HT1080 (cell line): Measurements from ENCODE around the gene PMM2. TPM values are rescaled to one million over a fixed set of nuclear protein-coding genes. Genes with fewer than 3 reads are reported as not detected.
A peak's percentile ranks its signal among the peaks of the same experiment; 100 is the strongest.

Source experiments
- DNase-seq: peaks from one replicate; pipeline ENCODE4 v3.0.0-alpha.2; 2015; ENCODE audit warnings: low read depth
- total RNA-seq: library from RNA; depleted of rRNA; stranded (reverse); fragments of >200 nt; shearing (Covaris generic); gene quantifications from 2 replicates; pipeline ENCODE4 v1.2.3, GENCODE V29; 2014

The PMM2 gene
- total RNA-seq, 1 experiment from 2014 or later: 61.5 TPM

GRCh38 chr16:8850279-8850885, 52.7 kb downstream of the PMM2 start:
- peak; percentile 96 for DNase-seq

GRCh38 chr16:8851761-8852403, 54.2 kb downstream of the PMM2 start:
- no peak for DNase-seq

GRCh38 chr16:8852534-8852933, 54.9 kb downstream of the PMM2 start:
- peak; percentile 37 for DNase-seq

GRCh38 chr16:8853150-8853549, 55.5 kb downstream of the PMM2 start:
- DNase-seq: no peak

- no peak for DNase-seq
Measured at GRCh38 chr16:8853611-8854010, 56.0 kb downstream of the PMM2 start.

- no peak for DNase-seq
Measured at GRCh38 chr16:8854298-8854948, 56.8 kb downstream of the PMM2 start.

GRCh38 chr16:8855051-8855786, 57.6 kb downstream of the PMM2 start:
- no peak for DNase-seq

- DNase-seq: no peak
Measured at GRCh38 chr16:8855972-8856371, 58.3 kb downstream of the PMM2 start.

GRCh38 chr16:8858994-8859912, 61.6 kb downstream of the PMM2 start:
- no peak for DNase-seq

- DNase-seq: no peak
Measured at GRCh38 chr16:8859913-8860881, 62.6 kb downstream of the PMM2 start.

- DNase-seq: no peak
Measured at GRCh38 chr16:8861563-8862308, 64.1 kb downstream of the PMM2 start.

- DNase-seq: no peak
Measured at GRCh38 chr16:8862309-8863130, 64.9 kb downstream of the PMM2 start.

- peak; percentile 35 for DNase-seq
Measured at GRCh38 chr16:8863594-8864424, 66.2 kb downstream of the PMM2 start.

- DNase-seq: no peak
Measured at GRCh38 chr16:8864480-8865110, 67.0 kb downstream of the PMM2 start.

- no peak for DNase-seq
Measured at GRCh38 chr16:8865145-8865882, 67.7 kb downstream of the PMM2 start.
